PFSK-1 (cell line): ENCODE data around the gene KLHL3.

Experiments used
- FOXP2 ChIP-seq: optimal IDR thresholded peaks from 2 replicates; pipeline ENCODE3; 2011; ENCODE audit warnings: borderline replicate concordance, control low read depth, inconsistent platforms; ENCODE audit not compliant: insufficient read depth; ENCODE audit errors: extremely low read length, extremely low read depth
- SIN3A ChIP-seq: IDR thresholded peaks from 2 replicates; pipeline ENCODE4 v1.6.1; 2012; ENCODE audit warnings: mild to moderate bottlenecking, low read length, moderate library complexity, borderline replicate concordance; ENCODE audit not compliant: insufficient read depth

DNA sequence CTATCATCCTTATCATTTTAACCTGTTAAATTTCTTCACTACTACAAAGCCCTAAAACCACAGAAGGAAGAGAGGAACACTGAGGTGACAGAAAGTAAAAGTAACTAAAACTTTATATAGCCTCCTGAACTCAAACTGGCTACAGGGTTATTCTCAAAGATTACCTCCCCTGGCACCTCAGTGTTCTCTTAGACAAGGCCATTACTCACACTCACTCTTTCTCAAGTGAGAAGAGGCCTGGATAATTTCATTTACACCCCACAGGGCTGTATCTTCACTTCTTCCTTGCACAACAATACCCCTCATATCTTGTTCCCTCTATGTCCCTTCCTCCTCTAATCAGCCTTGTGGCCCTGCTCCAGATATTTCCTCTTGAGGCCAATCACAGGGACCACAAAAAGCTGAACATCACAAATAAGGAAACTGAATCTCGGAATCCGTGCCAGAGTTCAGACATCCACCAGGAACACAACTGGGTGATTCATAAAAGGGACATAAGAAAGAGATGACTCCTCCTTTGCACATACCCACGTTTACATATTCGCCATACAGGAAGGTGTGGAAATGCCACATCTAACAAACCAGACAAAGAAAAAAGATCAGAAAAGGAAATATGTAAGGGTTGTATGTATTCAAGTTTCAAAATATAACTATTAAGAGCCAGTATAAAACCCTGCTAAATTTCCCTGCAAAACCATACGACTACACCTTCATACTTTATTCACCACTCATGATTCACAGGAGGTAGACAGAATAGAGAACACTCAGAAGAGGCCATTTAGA lies 1.7 kb upstream of the KLHL3 start:
- TF ChIP-seq FOXP2 = no peak
- no peak for TF ChIP-seq SIN3A
